WTC11 (cell line): ENCODE data around the gene GAA. TPM values are rescaled to one million over a fixed set of nuclear protein-coding genes. Genes with fewer than 3 reads are reported as not detected.

Experiments
- ATAC-seq: fragments of 200-7000 bp; cut with Tn5 transposase; 2 replicates; pipeline ENCODE4 v1.10.0; 2021; ENCODE audit warnings: mild to moderate bottlenecking, moderate library complexity
- CTCF ChIA-PET: fragments of 300-600 bp; sonication (Branson Sonifier 250); formaldehyde crosslinking; loops from one replicate; lab custom pipeline; 2021; ENCODE audit warnings: antibody characterized with exemption; lab: Charles Lee
- POLR2A ChIA-PET: fragments of 350-600 bp; sonication (Branson Sonifier 250); formaldehyde crosslinking; loops from one replicate; lab custom pipeline; 2021; ENCODE audit warnings: antibody characterized with exemption; lab: Charles Lee
- DNase-seq: peaks from one replicate; pipeline ENCODE4 v3.0.0; 2021; ENCODE audit warnings: low spot score
- H3K27ac Mint-ChIP-seq: 2 replicates; pipeline ENCODE4 v1.8.0; 2021; ENCODE audit warnings: mixed read lengths
- H3K27me3 Mint-ChIP-seq: 2 replicates; pipeline ENCODE4 v1.8.0; 2021; ENCODE audit warnings: low read depth, mild to moderate bottlenecking, moderate library complexity, mixed read lengths
- H3K36me3 Mint-ChIP-seq: 2 replicates; pipeline ENCODE4 v1.8.0; 2021; ENCODE audit warnings: mixed read lengths
- H3K4me1 Mint-ChIP-seq: 2 replicates; pipeline ENCODE4 v1.8.0; 2022; ENCODE audit warnings: mixed read lengths
- H3K4me3 Mint-ChIP-seq: 2 replicates; pipeline ENCODE4 v1.8.0; 2021; ENCODE audit warnings: mild to moderate bottlenecking, moderate library complexity, mixed read lengths
- H3K9me3 Mint-ChIP-seq: 2 replicates; pipeline ENCODE4 v1.8.0; 2021; ENCODE audit warnings: mixed read lengths
- CREM ChIP-seq: sonication (generic); formaldehyde crosslinking; IDR thresholded peaks from 2 replicates; pipeline ENCODE4 v1.8.1; 2022; ENCODE audit warnings: mild to moderate bottlenecking, missing genetic modification reagents, moderate library complexity
- ELF4 ChIP-seq: sonication (generic); formaldehyde crosslinking; IDR thresholded peaks from 2 replicates; pipeline ENCODE4 v1.8.1; 2022; ENCODE audit warnings: low read depth, mild to moderate bottlenecking, moderate library complexity, missing genetic modification reagents
- ESRRA ChIP-seq: sonication (generic); formaldehyde crosslinking; IDR thresholded peaks from 2 replicates; pipeline ENCODE4 v1.8.1; 2022; ENCODE audit warnings: mild to moderate bottlenecking, missing genetic modification reagents, borderline replicate concordance
- GABPB1 ChIP-seq: sonication (generic); formaldehyde crosslinking; IDR thresholded peaks from 2 replicates; pipeline ENCODE4 v1.8.1; 2023; ENCODE audit warnings: mild to moderate bottlenecking, missing genetic modification reagents
- HMGA2 ChIP-seq: fragments of 250-450 bp; sonication (Bioruptor Pico); IDR thresholded peaks from 2 replicates; pipeline ENCODE4 v1.4.0; 2021; ENCODE audit warnings: mild to moderate bottlenecking, moderate library complexity
- IRF2 ChIP-seq: sonication (generic); formaldehyde crosslinking; IDR thresholded peaks from 2 replicates; pipeline ENCODE4 v1.8.0; 2022; ENCODE audit warnings: low read depth, missing genetic modification reagents, borderline replicate concordance
- JAZF1 ChIP-seq: fragments of 250-450 bp; sonication (Bioruptor Pico); IDR thresholded peaks from 2 replicates; pipeline ENCODE4 v1.9.0; 2021; ENCODE audit warnings: moderate library complexity, mild to moderate bottlenecking, inconsistent platforms
- KAT7 ChIP-seq: sonication (generic); formaldehyde crosslinking; IDR thresholded peaks from 2 replicates; pipeline ENCODE4 v1.8.1; 2023; ENCODE audit warnings: missing genetic modification reagents, mild to moderate bottlenecking, borderline replicate concordance
- MXD4 ChIP-seq: fragments of 250-450 bp; sonication (Bioruptor Pico); IDR thresholded peaks from 2 replicates; pipeline ENCODE4 v1.8.0; 2021; ENCODE audit warnings: mild to moderate bottlenecking, moderate library complexity, borderline replicate concordance
- NFATC4 ChIP-seq: fragments of 250-450 bp; sonication (Bioruptor Pico); IDR thresholded peaks from 2 replicates; pipeline ENCODE4 v1.9.0; 2021; ENCODE audit warnings: mild to moderate bottlenecking
- RORB ChIP-seq: fragments of 250-450 bp; sonication (Bioruptor Pico); IDR thresholded peaks from 2 replicates; pipeline ENCODE4 v1.9.0; 2021; ENCODE audit warnings: mild to moderate bottlenecking
- ZNF219 ChIP-seq: sonication (generic); formaldehyde crosslinking; IDR thresholded peaks from 2 replicates; pipeline ENCODE4 v1.8.0; 2023; ENCODE audit warnings: missing genetic modification reagents, mild to moderate bottlenecking, borderline replicate concordance
- ZNF423 ChIP-seq: fragments of 250-450 bp; sonication (Bioruptor Pico); IDR thresholded peaks from 2 replicates; pipeline ENCODE4 v2.1.2; 2022; ENCODE audit warnings: mild to moderate bottlenecking, moderate library complexity
- ZNF671 ChIP-seq: fragments of 250-450 bp; sonication (Bioruptor Pico); IDR thresholded peaks from 2 replicates; pipeline ENCODE4 v1.8.0; 2021; ENCODE audit warnings: mild to moderate bottlenecking
- total RNA-seq: library from RNA; stranded (reverse); gene quantifications from 3 replicates; pipeline ENCODE4 v1.2.3, GENCODE V29; 2021
- TF ChIP-seq, protein P1 (sequence below): sonication (generic); formaldehyde crosslinking; IDR thresholded peaks from 2 replicates; pipeline ENCODE4 v1.8.0; 2023; ENCODE audit warnings: missing genetic modification reagents
- TF ChIP-seq, protein P2 (sequence below): fragments of 250-450 bp; sonication (Bioruptor Pico); IDR thresholded peaks from 2 replicates; pipeline ENCODE4 v2.1.2; 2022; ENCODE audit warnings: mild to moderate bottlenecking, moderate library complexity
- TF ChIP-seq, protein P3 (sequence below): sonication (generic); formaldehyde crosslinking; IDR thresholded peaks from 2 replicates; pipeline ENCODE4 v1.8.0; 2022; ENCODE audit warnings: mild to moderate bottlenecking, missing genetic modification reagents
- TF ChIP-seq, protein P4 (sequence below): sonication (generic); formaldehyde crosslinking; IDR thresholded peaks from 2 replicates; pipeline ENCODE4 v1.8.1; 2022; ENCODE audit warnings: mild to moderate bottlenecking, moderate library complexity, missing genetic modification reagents
- TF ChIP-seq, protein P5 (sequence below): fragments of 250-450 bp; sonication (Bioruptor Pico); IDR thresholded peaks from 2 replicates; pipeline ENCODE4 v1.8.0; 2021; ENCODE audit warnings: mild to moderate bottlenecking
- TF ChIP-seq, protein P6 (sequence below): sonication (generic); formaldehyde crosslinking; IDR thresholded peaks from 2 replicates; pipeline ENCODE4 v1.8.1; 2023; ENCODE audit warnings: mild to moderate bottlenecking, missing genetic modification reagents, moderate library complexity

Gene GAA
- total RNA-seq, 1 experiment from 2014 or later, result 91.6 TPM

DNA sequence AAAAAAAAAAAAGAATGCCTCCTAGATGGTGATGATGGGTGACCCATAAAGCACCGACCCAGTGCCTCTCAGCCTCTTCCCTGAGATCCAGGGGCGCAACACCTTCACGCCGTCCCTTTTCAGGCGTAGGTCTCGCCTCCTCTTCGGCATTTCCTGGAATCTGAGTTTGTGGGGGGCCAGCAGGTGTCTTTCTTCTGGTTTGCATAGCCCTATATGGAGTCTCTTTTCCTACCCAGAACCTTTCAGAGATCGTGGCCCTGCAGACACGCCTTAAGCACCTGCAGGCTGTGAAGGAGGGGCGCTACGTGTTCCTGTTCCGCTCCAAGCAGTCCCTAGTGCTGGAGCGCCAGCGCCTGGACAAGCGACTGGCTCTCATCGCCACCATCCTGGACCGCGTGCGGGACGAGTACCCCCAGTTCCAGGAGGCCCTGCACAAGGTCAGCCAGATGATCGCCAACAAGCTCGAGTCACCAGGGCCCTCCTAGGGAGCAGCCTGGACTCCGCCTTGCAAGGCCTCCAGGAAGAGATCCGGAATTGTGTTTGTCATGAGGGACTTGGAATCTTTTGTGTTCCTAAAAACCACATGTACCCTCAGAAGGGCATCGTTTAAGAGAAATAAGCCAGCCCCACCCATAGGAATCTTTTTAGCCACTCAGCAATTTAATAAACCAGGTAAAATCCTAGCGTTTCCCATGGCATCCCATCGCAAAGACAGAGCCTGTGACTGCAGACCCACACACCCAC is 1.9 kb upstream of the GAA start (continued):
- TF ChIP-seq, protein P1, sequence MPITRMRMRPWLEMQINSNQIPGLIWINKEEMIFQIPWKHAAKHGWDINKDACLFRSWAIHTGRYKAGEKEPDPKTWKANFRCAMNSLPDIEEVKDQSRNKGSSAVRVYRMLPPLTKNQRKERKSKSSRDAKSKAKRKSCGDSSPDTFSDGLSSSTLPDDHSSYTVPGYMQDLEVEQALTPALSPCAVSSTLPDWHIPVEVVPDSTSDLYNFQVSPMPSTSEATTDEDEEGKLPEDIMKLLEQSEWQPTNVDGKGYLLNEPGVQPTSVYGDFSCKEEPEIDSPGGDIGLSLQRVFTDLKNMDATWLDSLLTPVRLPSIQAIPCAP (CRISPR knock-in tag), result no peak
- TF ChIP-seq MXD4 (CRISPR knock-in tag) (no peak), JAZF1 (CRISPR knock-in tag) (no peak), ELF4 (no peak)

DNA sequence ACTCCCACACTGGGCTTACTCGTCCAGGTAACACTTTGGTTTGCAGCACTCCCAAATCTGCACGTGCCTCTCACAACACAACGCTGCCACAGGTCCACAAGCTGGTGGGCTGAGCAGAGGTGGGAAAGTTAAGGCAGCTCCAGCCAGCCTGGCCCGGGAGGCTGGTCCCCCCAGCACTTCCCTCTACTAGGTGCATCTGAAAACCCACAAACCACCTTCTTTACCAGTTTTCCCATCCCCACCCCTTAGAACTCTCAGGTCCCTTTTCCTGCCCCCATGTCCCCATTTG is 1.4 kb upstream of the GAA start:
- TF ChIP-seq ESRRA, result no peak
- TF ChIP-seq, all 79 proteins: peak for 0
- no peaks in the 10 kb centered on the region for H3K36me3 Mint-ChIP-seq
- ChIA-PET POLR2A (no interaction called here), CTCF (interaction anchor here (0.6 to 2.7 kb wide), 6 partner anchors 7 to 261 kb away, joined by 3 to 107 read pairs (median 41); partner anchors contain the start of gene CBX4)
- H3K4me1 Mint-ChIP-seq, result peaks cover 17% of the 10 kb centered on the region
- H3K27ac Mint-ChIP-seq, result no peak overlapping the region
- DNase-seq (no peak), ATAC-seq (no peak)
- no peaks in the 10 kb centered on the region for H3K9me3 Mint-ChIP-seq
- peaks cover 12% of the 10 kb centered on the region for H3K27me3 Mint-ChIP-seq
- H3K4me3 Mint-ChIP-seq, result no peak overlapping the region

DNA sequence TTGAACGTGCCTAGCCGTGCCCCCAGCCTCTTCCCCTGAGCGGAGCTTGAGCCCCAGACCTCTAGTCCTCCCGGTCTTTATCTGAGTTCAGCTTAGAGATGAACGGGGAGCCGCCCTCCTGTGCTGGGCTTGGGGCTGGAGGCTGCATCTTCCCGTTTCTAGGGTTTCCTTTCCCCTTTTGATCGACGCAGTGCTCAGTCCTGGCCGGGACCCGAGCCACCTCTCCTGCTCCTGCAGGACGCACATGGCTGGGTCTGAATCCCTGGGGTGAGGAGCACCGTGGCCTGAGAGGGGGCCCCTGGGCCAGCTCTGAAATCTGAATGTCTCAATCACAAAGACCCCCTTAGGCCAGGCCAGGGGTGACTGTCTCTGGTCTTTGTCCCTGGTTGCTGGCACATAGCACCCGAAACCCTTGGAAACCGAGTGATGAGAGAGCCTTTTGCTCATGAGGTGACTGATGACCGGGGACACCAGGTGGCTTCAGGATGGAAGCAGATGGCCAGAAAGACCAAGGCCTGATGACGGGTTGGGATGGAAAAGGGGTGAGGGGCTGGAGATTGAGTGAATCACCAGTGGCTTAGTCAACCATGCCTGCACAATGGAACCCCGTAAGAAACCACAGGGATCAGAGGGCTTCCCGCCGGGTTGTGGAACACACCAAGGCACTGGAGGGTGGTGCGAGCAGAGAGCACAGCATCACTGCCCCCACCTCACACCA is 724 bp downstream of the GAA start:
- Mint-ChIP-seq H3K9me3 (no peaks in the 10 kb centered on the region), H3K4me3 (peak overlapping the region; percentile 92), H3K27ac (peak overlapping the region; percentile 68; the same call in 1 of the 2 replicates), H3K4me1 (peaks cover 17% of the 10 kb centered on the region), H3K27me3 (peaks cover 12% of the 10 kb centered on the region), H3K36me3 (no peaks in the 10 kb centered on the region)
- ChIA-PET CTCF (interaction anchor here (0.6 to 2.7 kb wide), 69 partner anchors 9 to 828 kb away, joined by 3 to 107 read pairs (median 5); partner anchors contain the start of genes CBX8, SGSH and SLC26A11), POLR2A (interaction anchor here (0.7 to 1.8 kb wide), 4 partner anchors 22 to 260 kb away, joined by 3 to 16 read pairs (median 4); no protein-coding TSS in a partner anchor)
- ATAC-seq, result peak; percentile 10
- no peak for TF ChIP-seq ZNF423 (CRISPR knock-in tag)
- TF ChIP-seq, protein P2, sequence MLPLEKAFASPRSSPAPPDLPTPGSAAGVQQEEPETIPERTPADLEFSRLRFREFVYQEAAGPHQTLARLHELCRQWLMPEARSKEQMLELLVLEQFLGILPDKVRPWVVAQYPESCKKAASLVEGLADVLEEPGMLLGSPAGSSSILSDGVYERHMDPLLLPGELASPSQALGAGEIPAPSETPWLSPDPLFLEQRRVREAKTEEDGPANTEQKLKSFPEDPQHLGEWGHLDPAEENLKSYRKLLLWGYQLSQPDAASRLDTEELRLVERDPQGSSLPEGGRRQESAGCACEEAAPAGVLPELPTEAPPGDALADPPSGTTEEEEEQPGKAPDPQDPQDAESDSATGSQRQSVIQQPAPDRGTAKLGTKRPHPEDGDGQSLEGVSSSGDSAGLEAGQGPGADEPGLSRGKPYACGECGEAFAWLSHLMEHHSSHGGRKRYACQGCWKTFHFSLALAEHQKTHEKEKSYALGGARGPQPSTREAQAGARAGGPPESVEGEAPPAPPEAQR, result no peak
- TF ChIP-seq, protein P3, sequence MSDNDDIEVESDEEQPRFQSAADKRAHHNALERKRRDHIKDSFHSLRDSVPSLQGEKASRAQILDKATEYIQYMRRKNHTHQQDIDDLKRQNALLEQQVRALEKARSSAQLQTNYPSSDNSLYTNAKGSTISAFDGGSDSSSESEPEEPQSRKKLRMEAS, result no peak
- 0 out of 2 replicates have a peak, but pooled peaks have one; percentile 25 for TF ChIP-seq GABPB1 (CRISPR knock-in tag)
- no peak for DNase-seq

DNA sequence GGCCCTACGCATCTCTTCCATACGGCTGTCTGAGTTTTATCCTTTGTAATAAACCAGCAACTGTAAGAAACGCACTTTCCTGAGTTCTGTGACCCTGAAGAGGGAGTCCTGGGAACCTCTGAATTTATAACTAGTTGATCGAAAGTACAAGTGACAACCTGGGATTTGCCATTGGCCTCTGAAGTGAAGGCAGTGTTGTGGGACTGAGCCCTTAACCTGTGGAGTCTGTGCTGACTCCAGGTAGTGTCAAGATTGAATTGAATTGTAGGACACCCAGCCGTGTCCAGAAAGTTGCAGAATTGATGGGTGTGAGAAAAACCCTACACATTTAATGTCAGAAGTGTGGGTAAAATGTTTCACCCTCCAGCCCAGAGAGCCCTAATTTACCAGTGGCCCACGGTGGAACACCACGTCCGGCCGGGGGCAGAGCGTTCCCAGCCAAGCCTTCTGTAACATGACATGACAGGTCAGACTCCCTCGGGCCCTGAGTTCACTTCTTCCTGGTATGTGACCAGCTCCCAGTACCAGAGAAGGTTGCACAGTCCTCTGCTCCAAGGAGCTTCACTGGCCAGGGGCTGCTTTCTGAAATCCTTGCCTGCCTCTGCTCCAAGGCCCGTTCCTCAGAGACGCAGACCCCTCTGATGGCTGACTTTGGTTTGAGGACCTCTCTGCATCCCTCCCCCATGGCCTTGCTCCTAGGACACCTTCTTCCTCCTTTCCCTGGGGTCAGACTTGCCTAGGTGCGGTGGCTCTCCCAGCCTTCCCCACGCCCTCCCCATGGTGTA is 1.5 kb downstream of the GAA start:
- peak overlapping the region; percentile 92 for H3K4me3 Mint-ChIP-seq
- peaks cover 12% of the 10 kb centered on the region for H3K27me3 Mint-ChIP-seq
- 0 out of 2 replicates have a peak overlapping the region, but pooled peaks have one; percentile 9 for H3K27ac Mint-ChIP-seq
- ChIA-PET POLR2A (no interaction called here), CTCF (interaction anchor here (0.6 to 2.0 kb wide), 2 partner anchors 97 to 267 kb away, joined by 3 to 14 read pairs; no protein-coding TSS in a partner anchor)
- DNase-seq (no peak), ATAC-seq (no peak)
- H3K36me3 Mint-ChIP-seq, result no peaks in the 10 kb centered on the region
- H3K9me3 Mint-ChIP-seq, result no peaks in the 10 kb centered on the region
- H3K4me1 Mint-ChIP-seq, result peaks cover 17% of the 10 kb centered on the region
- TF ChIP-seq, protein P4, sequence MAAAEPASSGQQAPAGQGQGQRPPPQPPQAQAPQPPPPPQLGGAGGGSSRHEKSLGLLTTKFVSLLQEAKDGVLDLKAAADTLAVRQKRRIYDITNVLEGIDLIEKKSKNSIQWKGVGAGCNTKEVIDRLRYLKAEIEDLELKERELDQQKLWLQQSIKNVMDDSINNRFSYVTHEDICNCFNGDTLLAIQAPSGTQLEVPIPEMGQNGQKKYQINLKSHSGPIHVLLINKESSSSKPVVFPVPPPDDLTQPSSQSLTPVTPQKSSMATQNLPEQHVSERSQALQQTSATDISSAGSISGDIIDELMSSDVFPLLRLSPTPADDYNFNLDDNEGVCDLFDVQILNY (CRISPR knock-in tag), result no peak
- TF ChIP-seq IRF2 (CRISPR knock-in tag) (no peak), NFATC4 (no peak), KAT7 (no peak), ZNF671 (CRISPR knock-in tag) (no peak), CREM (CRISPR knock-in tag) (no peak), RORB (no peak), HMGA2 (CRISPR knock-in tag) (no peak), ZNF219 (CRISPR knock-in tag) (no peak), ESRRA (no peak)
- TF ChIP-seq, protein P5, sequence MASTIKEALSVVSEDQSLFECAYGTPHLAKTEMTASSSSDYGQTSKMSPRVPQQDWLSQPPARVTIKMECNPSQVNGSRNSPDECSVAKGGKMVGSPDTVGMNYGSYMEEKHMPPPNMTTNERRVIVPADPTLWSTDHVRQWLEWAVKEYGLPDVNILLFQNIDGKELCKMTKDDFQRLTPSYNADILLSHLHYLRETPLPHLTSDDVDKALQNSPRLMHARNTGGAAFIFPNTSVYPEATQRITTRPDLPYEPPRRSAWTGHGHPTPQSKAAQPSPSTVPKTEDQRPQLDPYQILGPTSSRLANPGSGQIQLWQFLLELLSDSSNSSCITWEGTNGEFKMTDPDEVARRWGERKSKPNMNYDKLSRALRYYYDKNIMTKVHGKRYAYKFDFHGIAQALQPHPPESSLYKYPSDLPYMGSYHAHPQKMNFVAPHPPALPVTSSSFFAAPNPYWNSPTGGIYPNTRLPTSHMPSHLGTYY, result no peak
- TF ChIP-seq, protein P6, sequence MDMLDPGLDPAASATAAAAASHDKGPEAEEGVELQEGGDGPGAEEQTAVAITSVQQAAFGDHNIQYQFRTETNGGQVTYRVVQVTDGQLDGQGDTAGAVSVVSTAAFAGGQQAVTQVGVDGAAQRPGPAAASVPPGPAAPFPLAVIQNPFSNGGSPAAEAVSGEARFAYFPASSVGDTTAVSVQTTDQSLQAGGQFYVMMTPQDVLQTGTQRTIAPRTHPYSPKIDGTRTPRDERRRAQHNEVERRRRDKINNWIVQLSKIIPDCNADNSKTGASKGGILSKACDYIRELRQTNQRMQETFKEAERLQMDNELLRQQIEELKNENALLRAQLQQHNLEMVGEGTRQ, result no peak
- TF ChIP-seq, protein P1 (CRISPR knock-in tag), result no peak
